Brain microvascular endothelial cell (primary cell): ENCODE data around the gene KIF6.
A peak's percentile ranks its signal among the peaks of the same experiment; 100 is the strongest.

ENCODE experiments used
- DNase-seq: peaks from one replicate; pipeline ENCODE4 v3.0.0-alpha.2; 2020
- H3K27ac ChIP-seq: fragments of 250-450 bp; sonication (Bioruptor Pico); 2 replicates; pipeline ENCODE4 v1.5.1; 2020; ENCODE audit warnings: mild to moderate bottlenecking, moderate library complexity
- H3K27me3 ChIP-seq: fragments of 250-450 bp; sonication (Bioruptor Pico); replicated peaks from 2 replicates; pipeline ENCODE4 v1.5.1; 2020; ENCODE audit warnings: mild to moderate bottlenecking
- H3K36me3 ChIP-seq: fragments of 250-450 bp; sonication (Bioruptor Pico); replicated peaks from 2 replicates; pipeline ENCODE4 v1.5.1; 2020; ENCODE audit warnings: mild to moderate bottlenecking
- H3K4me3 ChIP-seq: 2 replicates; pipeline ENCODE4 v1.5.1; 2011; ENCODE audit warnings: low read depth, mild to moderate bottlenecking, control low read depth, low read length, moderate library complexity
- in situ Hi-C: cut with HindIII; loops from 2 replicates; pipeline ENCODE4 v1.10.0; 2017; ENCODE audit warnings: low sequenced_read_pairs, low pct_ligation_motif_present
- TF ChIP-seq, protein P1 (sequence below): IDR thresholded peaks from 2 replicates; pipeline ENCODE4 v1.5.1; 2011; ENCODE audit warnings: low read depth, mild to moderate bottlenecking, moderate library complexity, low read length, control low read depth, inconsistent platforms; ENCODE audit errors: missing control alignments

Gene KIF6

GRCh38 chr6:39375405-39375804 lies 349.8 kb downstream of the KIF6 start:
- no peak overlapping the region for H3K27ac ChIP-seq
- TF ChIP-seq, protein P1, sequence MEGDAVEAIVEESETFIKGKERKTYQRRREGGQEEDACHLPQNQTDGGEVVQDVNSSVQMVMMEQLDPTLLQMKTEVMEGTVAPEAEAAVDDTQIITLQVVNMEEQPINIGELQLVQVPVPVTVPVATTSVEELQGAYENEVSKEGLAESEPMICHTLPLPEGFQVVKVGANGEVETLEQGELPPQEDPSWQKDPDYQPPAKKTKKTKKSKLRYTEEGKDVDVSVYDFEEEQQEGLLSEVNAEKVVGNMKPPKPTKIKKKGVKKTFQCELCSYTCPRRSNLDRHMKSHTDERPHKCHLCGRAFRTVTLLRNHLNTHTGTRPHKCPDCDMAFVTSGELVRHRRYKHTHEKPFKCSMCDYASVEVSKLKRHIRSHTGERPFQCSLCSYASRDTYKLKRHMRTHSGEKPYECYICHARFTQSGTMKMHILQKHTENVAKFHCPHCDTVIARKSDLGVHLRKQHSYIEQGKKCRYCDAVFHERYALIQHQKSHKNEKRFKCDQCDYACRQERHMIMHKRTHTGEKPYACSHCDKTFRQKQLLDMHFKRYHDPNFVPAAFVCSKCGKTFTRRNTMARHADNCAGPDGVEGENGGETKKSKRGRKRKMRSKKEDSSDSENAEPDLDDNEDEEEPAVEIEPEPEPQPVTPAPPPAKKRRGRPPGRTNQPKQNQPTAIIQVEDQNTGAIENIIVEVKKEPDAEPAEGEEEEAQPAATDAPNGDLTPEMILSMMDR: no peak
- no peaks in the 10 kb centered on the region for H3K27me3 ChIP-seq
- H3K4me3 ChIP-seq: no peak overlapping the region
- no peak for DNase-seq
- in situ Hi-C loops: no loop called here
- no peaks in the 10 kb centered on the region for H3K36me3 ChIP-seq

GRCh38 chr6:39370390-39370789 lies 354.8 kb downstream of the KIF6 start:
- no peak for DNase-seq
- in situ Hi-C loops: no loop called here
- no peak overlapping the region for H3K4me3 ChIP-seq
- no peak overlapping the region for H3K27ac ChIP-seq
- H3K36me3 ChIP-seq: no peaks in the 10 kb centered on the region
- TF ChIP-seq, protein P1: no peak
- H3K27me3 ChIP-seq: no peaks in the 10 kb centered on the region

GRCh38 chr6:39369987-39370386 lies 355.2 kb downstream of the KIF6 start:
- H3K4me3 ChIP-seq: no peak overlapping the region
- no peak overlapping the region for H3K27ac ChIP-seq
- in situ Hi-C loops: no loop called here
- no peak for DNase-seq
- TF ChIP-seq, protein P1: peak; percentile 57
- H3K27me3 ChIP-seq: no peaks in the 10 kb centered on the region
- no peaks in the 10 kb centered on the region for H3K36me3 ChIP-seq

- H3K27ac ChIP-seq: no peak overlapping the region
- TF ChIP-seq, protein P1: no peak
- DNase-seq: no peak
- in situ Hi-C loops: no loop called here
- H3K4me3 ChIP-seq: no peak overlapping the region
- no peaks in the 10 kb centered on the region for H3K27me3 ChIP-seq
- no peaks in the 10 kb centered on the region for H3K36me3 ChIP-seq
These were observed 357.5 kb downstream of the KIF6 start for GRCh38 chr6:39367700-39368099.

- Histone ChIP-seq H3K27me3 (no peaks in the 10 kb centered on the region), H3K4me3 (no peak overlapping the region), H3K36me3 (no peaks in the 10 kb centered on the region), H3K27ac (no peak overlapping the region)
- DNase-seq: peak; percentile 17
- TF ChIP-seq, protein P1: no peak
- in situ Hi-C loops: no loop called here
These were observed 358.1 kb downstream of the KIF6 start for GRCh38 chr6:39366931-39367618.
